ENCODE measurements around the gene PLA2G4E.

The PLA2G4E gene

GRCh38 chr15:41994772-41995475 is 25.9 kb downstream of the PLA2G4E start:
- Mint-ChIP-seq H3K9me3 (no peaks in the 10 kb centered on the region), H3K4me1 (peaks cover 11% of the 10 kb centered on the region), H3K27ac (no peak overlapping the region), H3K36me3 (ENCODE audit: low read depth) (no peaks in the 10 kb centered on the region), H3K4me3 (no peak overlapping the region), H3K27me3 (no peaks in the 10 kb centered on the region)
- no peak for DNase-seq
- no peak for ATAC-seq

- Mint-ChIP-seq H3K27me3 (no peaks in the 10 kb centered on the region), H3K4me3 (no peak overlapping the region), H3K9me3 (no peaks in the 10 kb centered on the region), H3K27ac (no peak overlapping the region), H3K36me3 (ENCODE audit: low read depth) (no peaks in the 10 kb centered on the region), H3K4me1 (peaks cover 6% of the 10 kb centered on the region)
- ATAC-seq (no peak), DNase-seq (no peak)
These were observed 26.6 kb downstream of the PLA2G4E start for GRCh38 chr15:41994171-41994650.

GRCh38 chr15:41993472-41994170 is 27.2 kb downstream of the PLA2G4E start:
- Mint-ChIP-seq H3K4me1 (peaks cover 3% of the 10 kb centered on the region), H3K27me3 (peaks cover under 1% of the 10 kb centered on the region), H3K27ac (no peak overlapping the region), H3K9me3 (no peaks in the 10 kb centered on the region), H3K36me3 (ENCODE audit: low read depth) (no peaks in the 10 kb centered on the region), H3K4me3 (no peak overlapping the region)
- ATAC-seq: no peak
- DNase-seq: no peak

GRCh38 chr15:41992803-41993190 is 28.0 kb downstream of the PLA2G4E start:
- ATAC-seq (no peak), DNase-seq (no peak)
- H3K4me1 Mint-ChIP-seq: no peaks in the 10 kb centered on the region
- no peaks in the 10 kb centered on the region for H3K36me3 Mint-ChIP-seq (ENCODE audit: low read depth)
- H3K9me3 Mint-ChIP-seq: no peaks in the 10 kb centered on the region
- no peak overlapping the region for H3K4me3 Mint-ChIP-seq
- H3K27ac Mint-ChIP-seq: no peak overlapping the region
- H3K27me3 Mint-ChIP-seq: peaks cover 2% of the 10 kb centered on the region

- DNase-seq (no peak), ATAC-seq (no peak)
- H3K27ac Mint-ChIP-seq: no peak overlapping the region
- no peaks in the 10 kb centered on the region for H3K9me3 Mint-ChIP-seq
- H3K4me3 Mint-ChIP-seq: no peak overlapping the region
- no peaks in the 10 kb centered on the region for H3K36me3 Mint-ChIP-seq (ENCODE audit: low read depth)
- peaks cover 2% of the 10 kb centered on the region for H3K27me3 Mint-ChIP-seq
- no peaks in the 10 kb centered on the region for H3K4me1 Mint-ChIP-seq
These were observed 28.6 kb downstream of the PLA2G4E start for GRCh38 chr15:41992151-41992802.

GRCh38 chr15:41990691-41991090 is 30.2 kb downstream of the PLA2G4E start:
- H3K36me3 Mint-ChIP-seq (ENCODE audit: low read depth): no peaks in the 10 kb centered on the region
- H3K9me3 Mint-ChIP-seq: no peaks in the 10 kb centered on the region

GRCh38 chr15:41990243-41990605 is 30.6 kb downstream of the PLA2G4E start:
- Mint-ChIP-seq H3K9me3 (no peaks in the 10 kb centered on the region), H3K4me3 (no peak overlapping the region), H3K27me3 (peaks cover 2% of the 10 kb centered on the region), H3K27ac (no peak overlapping the region), H3K36me3 (ENCODE audit: low read depth) (no peaks in the 10 kb centered on the region), H3K4me1 (no peaks in the 10 kb centered on the region)
- no peak for ATAC-seq
- DNase-seq: no peak

More at GRCh38 chr15:41990691-41991090, 30.2 kb downstream of the PLA2G4E start:
- no peak overlapping the region for H3K27ac Mint-ChIP-seq
- no peak for ATAC-seq
- H3K4me3 Mint-ChIP-seq: no peak overlapping the region
- no peaks in the 10 kb centered on the region for H3K4me1 Mint-ChIP-seq
- no peak for DNase-seq
- peaks cover 2% of the 10 kb centered on the region for H3K27me3 Mint-ChIP-seq

GRCh38 chr15:41989573-41990242 is 31.1 kb downstream of the PLA2G4E start:
- no peak overlapping the region for H3K4me3 Mint-ChIP-seq
- no peak overlapping the region for H3K27ac Mint-ChIP-seq
- DNase-seq (peak; percentile 90), ATAC-seq (peak; percentile 85)
- no peaks in the 10 kb centered on the region for H3K36me3 Mint-ChIP-seq (ENCODE audit: low read depth)
- H3K4me1 Mint-ChIP-seq: no peaks in the 10 kb centered on the region
- H3K9me3 Mint-ChIP-seq: no peaks in the 10 kb centered on the region
- H3K27me3 Mint-ChIP-seq: peaks cover 2% of the 10 kb centered on the region

GRCh38 chr15:41988896-41989572 is 31.8 kb downstream of the PLA2G4E start:
- Mint-ChIP-seq H3K27ac (peak overlapping the region; percentile 9), H3K4me3 (no peak overlapping the region), H3K9me3 (no peaks in the 10 kb centered on the region), H3K36me3 (ENCODE audit: low read depth) (no peaks in the 10 kb centered on the region), H3K27me3 (peaks cover 2% of the 10 kb centered on the region), H3K4me1 (no peaks in the 10 kb centered on the region)
- DNase-seq (no peak), ATAC-seq (no peak)

- Mint-ChIP-seq H3K36me3 (ENCODE audit: low read depth) (no peaks in the 10 kb centered on the region), H3K9me3 (no peaks in the 10 kb centered on the region), H3K27ac (no peak overlapping the region), H3K4me1 (no peaks in the 10 kb centered on the region), H3K4me3 (no peak overlapping the region), H3K27me3 (peaks cover 2% of the 10 kb centered on the region)
- ATAC-seq (no peak), DNase-seq (no peak)
These were observed 32.9 kb downstream of the PLA2G4E start for GRCh38 chr15:41987925-41988275.

- H3K27ac Mint-ChIP-seq: no peak overlapping the region
- no peaks in the 10 kb centered on the region for H3K36me3 Mint-ChIP-seq (ENCODE audit: low read depth)
- peaks cover 2% of the 10 kb centered on the region for H3K27me3 Mint-ChIP-seq
- no peaks in the 10 kb centered on the region for H3K9me3 Mint-ChIP-seq
- ATAC-seq (no peak), DNase-seq (no peak)
- no peaks in the 10 kb centered on the region for H3K4me1 Mint-ChIP-seq
- H3K4me3 Mint-ChIP-seq: no peak overlapping the region
These were observed 33.5 kb downstream of the PLA2G4E start for GRCh38 chr15:41987246-41987924.

GRCh38 chr15:41985236-41986160 is 35.3 kb downstream of the PLA2G4E start:
- H3K4me3 Mint-ChIP-seq: no peak overlapping the region
- DNase-seq: no peak
- no peaks in the 10 kb centered on the region for H3K4me1 Mint-ChIP-seq
- no peaks in the 10 kb centered on the region for H3K9me3 Mint-ChIP-seq
- no peak for ATAC-seq
- H3K36me3 Mint-ChIP-seq (ENCODE audit: low read depth): no peaks in the 10 kb centered on the region
- H3K27ac Mint-ChIP-seq: no peak overlapping the region
- peaks cover 2% of the 10 kb centered on the region for H3K27me3 Mint-ChIP-seq

GRCh38 chr15:41984622-41985021 is 36.2 kb downstream of the PLA2G4E start:
- Mint-ChIP-seq H3K9me3 (no peaks in the 10 kb centered on the region), H3K36me3 (ENCODE audit: low read depth) (no peaks in the 10 kb centered on the region), H3K27me3 (peaks cover 2% of the 10 kb centered on the region), H3K27ac (no peak overlapping the region), H3K4me3 (no peak overlapping the region), H3K4me1 (no peaks in the 10 kb centered on the region)
- DNase-seq: no peak
- no peak for ATAC-seq

Data from activated naive CD8-positive, alpha-beta T cell treated with anti-CD3 and anti-CD28 coated beads, Interleukin-2, amount 50 U/mL, for 24 hours (primary cell).